ENCODE data around the gene MPZL3.

MPZL3 gene, protein sequence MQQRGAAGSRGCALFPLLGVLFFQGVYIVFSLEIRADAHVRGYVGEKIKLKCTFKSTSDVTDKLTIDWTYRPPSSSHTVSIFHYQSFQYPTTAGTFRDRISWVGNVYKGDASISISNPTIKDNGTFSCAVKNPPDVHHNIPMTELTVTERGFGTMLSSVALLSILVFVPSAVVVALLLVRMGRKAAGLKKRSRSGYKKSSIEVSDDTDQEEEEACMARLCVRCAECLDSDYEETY

DNA sequence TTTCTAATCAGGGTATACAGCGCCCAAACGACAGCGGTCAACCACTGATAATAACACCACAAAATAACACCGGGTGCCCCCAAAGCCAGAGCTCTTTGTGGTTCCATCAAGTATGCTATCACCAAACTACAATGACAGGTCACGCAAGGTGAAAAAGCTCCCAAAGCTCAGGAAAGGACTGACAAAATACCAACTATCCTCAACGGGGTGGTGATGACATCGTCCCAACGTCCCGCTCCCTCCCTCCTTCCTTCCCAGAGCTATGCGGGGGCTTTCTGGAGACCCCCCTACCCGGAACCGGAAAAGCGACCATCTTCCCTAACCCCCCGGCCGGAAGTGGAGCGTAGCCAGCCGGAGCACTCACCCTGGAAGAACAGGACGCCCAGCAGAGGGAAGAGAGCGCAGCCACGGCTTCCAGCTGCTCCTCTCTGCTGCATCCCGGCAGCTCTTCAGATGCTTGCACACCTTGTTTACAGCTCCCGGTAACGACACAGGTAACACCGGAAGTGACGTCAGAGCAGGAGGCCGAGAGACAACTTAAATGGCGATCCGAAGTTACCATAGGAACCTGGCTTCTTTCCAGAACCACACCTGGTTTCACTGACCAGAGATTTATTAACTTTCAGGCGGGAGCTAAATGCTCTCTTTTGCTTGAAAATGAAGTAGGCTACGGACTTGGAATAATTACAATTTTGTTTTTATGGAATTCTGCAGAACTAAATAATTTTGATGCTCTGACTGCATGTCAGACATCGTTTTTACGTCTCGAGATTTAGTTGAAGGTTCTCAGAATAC lies at the start of gene MPZL3:
Gene MPZL3 (minus strand): TSS at position 508 of the 795 bp plus-strand sequence. CDS start 71 bp downstream, at position 437.
- peak; percentile 74 for DNase-seq (ENCODE audit: low read depth)
- H3K4me3 ChIP-seq (replicated peaks; ENCODE audit: low read depth, low read length), result peak within 1 kb of the TSS; percentile 88
- TF ChIP-seq, protein P1, sequence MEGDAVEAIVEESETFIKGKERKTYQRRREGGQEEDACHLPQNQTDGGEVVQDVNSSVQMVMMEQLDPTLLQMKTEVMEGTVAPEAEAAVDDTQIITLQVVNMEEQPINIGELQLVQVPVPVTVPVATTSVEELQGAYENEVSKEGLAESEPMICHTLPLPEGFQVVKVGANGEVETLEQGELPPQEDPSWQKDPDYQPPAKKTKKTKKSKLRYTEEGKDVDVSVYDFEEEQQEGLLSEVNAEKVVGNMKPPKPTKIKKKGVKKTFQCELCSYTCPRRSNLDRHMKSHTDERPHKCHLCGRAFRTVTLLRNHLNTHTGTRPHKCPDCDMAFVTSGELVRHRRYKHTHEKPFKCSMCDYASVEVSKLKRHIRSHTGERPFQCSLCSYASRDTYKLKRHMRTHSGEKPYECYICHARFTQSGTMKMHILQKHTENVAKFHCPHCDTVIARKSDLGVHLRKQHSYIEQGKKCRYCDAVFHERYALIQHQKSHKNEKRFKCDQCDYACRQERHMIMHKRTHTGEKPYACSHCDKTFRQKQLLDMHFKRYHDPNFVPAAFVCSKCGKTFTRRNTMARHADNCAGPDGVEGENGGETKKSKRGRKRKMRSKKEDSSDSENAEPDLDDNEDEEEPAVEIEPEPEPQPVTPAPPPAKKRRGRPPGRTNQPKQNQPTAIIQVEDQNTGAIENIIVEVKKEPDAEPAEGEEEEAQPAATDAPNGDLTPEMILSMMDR (IDR thresholded peaks at IDR 0.05; ENCODE audit: low read length, missing control alignments), result no peak

DNA sequence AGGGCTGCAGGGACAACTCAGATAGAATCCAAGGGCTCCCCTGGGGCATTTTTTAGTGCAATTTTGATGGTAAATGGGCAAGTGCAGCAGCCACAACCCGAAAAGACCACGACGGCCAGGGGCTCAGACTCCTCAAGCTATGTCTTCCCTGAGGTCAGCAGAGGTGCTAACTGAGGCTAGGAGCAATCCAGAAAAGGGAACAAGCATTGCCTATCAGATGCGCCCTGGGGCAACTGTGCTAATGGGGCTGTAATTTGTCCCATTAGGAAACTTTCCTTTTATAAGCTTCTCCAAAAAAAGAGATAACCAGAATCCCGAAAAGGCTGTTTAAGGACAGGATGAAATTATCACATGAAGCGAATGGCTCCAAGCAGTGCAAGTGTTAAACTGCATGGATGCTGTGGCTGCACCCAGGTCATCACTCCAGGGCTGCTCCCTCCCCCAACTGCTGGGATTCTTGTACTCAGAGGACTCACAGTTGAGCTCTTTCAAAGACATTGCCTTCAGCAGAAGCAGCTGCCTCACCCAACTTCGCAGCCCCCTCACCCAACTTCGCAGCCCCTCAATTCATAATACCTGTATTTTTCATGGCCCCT lies 49.5 kb upstream of the MPZL3 start:
- TF ChIP-seq, protein P1 (IDR thresholded peaks at IDR 0.05; ENCODE audit: low read length, missing control alignments), result no peak
- no peak overlapping the region for H3K4me3 ChIP-seq (replicated peaks; ENCODE audit: low read depth, low read length)
- no peak for DNase-seq (ENCODE audit: low read depth)

DNA sequence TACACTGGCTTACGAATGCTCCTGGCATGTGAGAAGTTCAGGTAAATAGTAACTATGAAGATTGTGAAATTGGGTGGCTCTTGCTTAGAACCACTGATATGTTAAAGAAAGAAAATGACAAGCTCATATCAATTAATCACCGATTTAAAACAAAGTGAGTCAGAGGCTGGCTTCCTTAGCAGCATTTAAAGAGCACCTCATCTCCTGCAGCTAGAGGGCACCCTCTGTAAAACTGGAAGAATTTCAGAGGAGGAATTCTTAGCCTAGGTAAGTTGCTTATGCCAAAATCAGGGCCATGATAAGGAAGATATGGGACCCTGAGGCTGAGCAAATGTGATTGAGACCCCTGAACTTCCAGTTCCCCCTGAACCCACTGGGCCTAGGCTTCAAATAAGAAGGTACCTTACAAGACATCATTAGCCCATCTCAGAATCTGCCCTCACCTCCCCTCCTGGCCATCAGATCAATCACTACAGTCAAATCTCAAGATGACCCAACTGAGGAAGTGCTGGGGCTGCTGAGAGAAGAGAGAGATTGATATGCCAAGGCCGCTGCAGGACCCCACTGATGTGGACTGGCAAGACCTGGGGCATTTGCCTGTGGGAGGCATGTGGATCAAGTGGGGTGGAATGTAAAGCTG lies 43.8 kb upstream of the MPZL3 start:
- peak; percentile 46 for DNase-seq (ENCODE audit: low read depth)
- TF ChIP-seq, protein P1 (IDR thresholded peaks at IDR 0.05; ENCODE audit: low read length, missing control alignments), result peak; percentile 70
- no peak overlapping the region for H3K4me3 ChIP-seq (replicated peaks; ENCODE audit: low read depth, low read length)

DNA sequence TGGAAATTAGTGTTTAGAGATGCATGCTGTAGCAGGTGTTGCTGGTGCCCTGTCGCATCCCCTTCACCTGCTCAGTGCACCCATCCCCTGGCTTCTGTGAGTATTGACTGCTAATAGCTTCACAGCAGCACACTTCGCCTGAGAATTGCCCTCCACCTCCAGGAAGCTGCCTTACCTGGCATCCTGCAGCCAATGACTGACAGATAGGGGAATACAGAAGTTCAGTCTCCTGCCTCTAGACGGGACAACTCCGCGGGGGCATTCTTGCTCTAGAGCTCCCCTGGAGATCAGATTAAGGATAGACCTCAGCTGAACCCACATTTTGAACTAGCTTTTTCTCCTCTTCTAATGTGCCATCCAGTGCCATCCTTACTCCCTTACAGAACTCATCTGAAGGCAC lies 43.0 kb upstream of the MPZL3 start:
- no peak for DNase-seq (ENCODE audit: low read depth)
- H3K4me3 ChIP-seq (replicated peaks; ENCODE audit: low read depth, low read length), result no peak overlapping the region
- TF ChIP-seq, protein P1 (IDR thresholded peaks at IDR 0.05; ENCODE audit: low read length, missing control alignments), result no peak

DNA sequence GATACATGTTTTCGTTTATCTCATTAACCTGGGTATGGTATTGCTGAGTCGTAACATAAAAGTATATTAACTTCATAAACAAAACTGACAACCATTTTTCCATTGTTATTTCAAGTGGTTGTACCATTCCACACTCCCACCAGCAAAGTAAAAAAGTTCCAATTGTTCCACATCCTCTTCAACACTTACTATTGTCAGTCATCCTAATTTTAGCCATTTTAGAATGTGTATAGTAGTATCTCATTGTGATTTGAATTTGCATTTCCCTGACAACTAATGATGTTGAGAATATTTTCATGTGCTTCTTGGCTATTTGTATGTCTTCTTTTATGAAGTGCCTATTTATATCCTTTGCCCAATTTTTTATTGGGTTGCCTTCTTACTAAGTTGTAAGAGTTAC lies 41.9 kb upstream of the MPZL3 start:
- TF ChIP-seq, protein P1 (IDR thresholded peaks at IDR 0.05; ENCODE audit: low read length, missing control alignments), result no peak
- DNase-seq (ENCODE audit: low read depth), result no peak

DNA sequence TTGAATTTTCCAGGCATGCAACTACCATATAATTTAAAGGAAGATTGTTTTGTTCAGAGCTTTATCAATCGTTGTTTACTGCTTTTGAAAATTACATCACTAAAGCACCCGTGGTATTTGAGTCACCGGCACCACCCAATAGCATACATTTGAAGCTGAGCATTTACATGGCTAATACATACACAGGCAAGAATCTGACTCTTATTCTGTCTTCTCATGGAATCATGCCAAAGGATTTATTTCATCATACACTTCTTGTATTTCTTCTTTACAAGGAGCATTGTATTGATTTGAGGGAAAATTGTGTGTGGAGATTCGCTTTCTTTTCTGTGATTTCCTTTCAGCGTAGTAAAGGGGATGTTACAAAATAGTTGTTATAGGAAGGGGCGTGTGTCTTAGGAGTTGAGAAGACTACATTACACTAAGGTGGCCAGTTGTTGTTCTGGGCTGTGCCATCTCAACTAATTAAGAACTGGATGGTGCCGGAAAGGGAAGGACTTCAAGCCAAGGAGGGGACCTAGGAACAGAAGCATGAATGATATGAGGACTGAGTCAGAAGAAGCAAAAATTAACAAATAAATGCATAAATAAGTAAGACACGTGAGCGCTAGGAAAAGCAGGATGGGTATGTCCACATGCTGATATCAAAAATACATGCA lies 39.4 kb upstream of the MPZL3 start:
- TF ChIP-seq, protein P1 (IDR thresholded peaks at IDR 0.05; ENCODE audit: low read length, missing control alignments), result no peak
- peak; percentile 46 for DNase-seq (ENCODE audit: low read depth)
- H3K4me3 ChIP-seq (replicated peaks; ENCODE audit: low read depth, low read length), result no peak overlapping the region

More for the DNA sequence above, 41.9 kb upstream of the MPZL3 start:
- H3K4me3 ChIP-seq (replicated peaks; ENCODE audit: low read depth, low read length), result no peak overlapping the region
